Smooth muscle cell (in vitro differentiated cells): Measurements from ENCODE around the gene AATF. TPM values are rescaled to one million over a fixed set of nuclear protein-coding genes. Genes with fewer than 3 reads are reported as not detected.

Experiments used
- DNase-seq: peaks from one replicate; lab custom pipeline; 2025; ENCODE audit not compliant: unreplicated experiment; lab: John Stamatoyannopoulos, UW
- H2AFZ ChIP-seq: fragments of 200-600 bp; sonication (generic); 2 replicates; pipeline ENCODE4 v1.6.0; 2016; ENCODE audit warnings: antibody characterized with exemption, low read depth, mild to moderate bottlenecking
- H3F3A ChIP-seq: fragments of 200-600 bp; sonication (generic); 2 replicates; pipeline ENCODE4 v1.6.0; 2017; ENCODE audit warnings: antibody characterized with exemption, low read depth
- H3K27ac ChIP-seq: fragments of 200-600 bp; sonication (generic); 2 replicates; pipeline ENCODE4 v1.5.1; 2016; ENCODE audit warnings: low read depth, mild to moderate bottlenecking
- H3K27me3 ChIP-seq: fragments of 200-600 bp; sonication (generic); 2 replicates; pipeline ENCODE4 v1.6.1; 2016; ENCODE audit warnings: low read depth, mild to moderate bottlenecking
- H3K36me3 ChIP-seq: fragments of 200-600 bp; sonication (generic); 2 replicates; pipeline ENCODE4 v1.5.1; 2016; ENCODE audit warnings: low read depth
- H3K4me1 ChIP-seq: fragments of 200-600 bp; sonication (generic); 2 replicates; pipeline ENCODE4 v1.5.1; 2016; ENCODE audit warnings: low read depth
- H3K4me2 ChIP-seq: fragments of 200-600 bp; sonication (generic); 2 replicates; pipeline ENCODE4 v1.6.0; 2016; ENCODE audit warnings: mild to moderate bottlenecking
- H3K4me3 ChIP-seq: fragments of 200-600 bp; sonication (generic); 2 replicates; pipeline ENCODE4 v1.5.1; 2016; ENCODE audit warnings: mild to moderate bottlenecking
- H3K79me2 ChIP-seq: fragments of 200-600 bp; sonication (generic); 2 replicates; pipeline ENCODE4 v1.6.0; 2016; ENCODE audit warnings: low read depth, mild to moderate bottlenecking
- H3K9ac ChIP-seq: fragments of 200-600 bp; sonication (generic); 2 replicates; pipeline ENCODE4 v1.6.0; 2016; ENCODE audit warnings: low read depth
- H3K9me3 ChIP-seq: fragments of 200-600 bp; sonication (generic); replicated peaks from 2 replicates; pipeline ENCODE4 v1.5.1; 2016; ENCODE audit warnings: low read depth
- H4K20me1 ChIP-seq: fragments of 200-600 bp; sonication (generic); 2 replicates; pipeline ENCODE4 v1.6.0; 2016; ENCODE audit warnings: low read depth
- CTCF ChIP-seq: fragments of 200-600 bp; sonication (generic); IDR thresholded peaks from 2 replicates; pipeline ENCODE4 v1.5.1; 2017; ENCODE audit warnings: borderline replicate concordance, mild to moderate bottlenecking, antibody characterized with exemption; ENCODE audit not compliant: insufficient read depth, poor library complexity, severe bottlenecking
- WGBS: methylation state at CpG from one replicate; pipeline ENCODE4 v1.1.7; 2016; ENCODE audit warnings: low lambda C conversion rate; 5-methylcytosine and 5-hydroxymethylcytosine counted together
- polyA plus RNA-seq: library from polyadenylated mRNA; unstranded; fragments of >200 nt; fragmentation: Nextera tagmentation; extraction: Ambion mirVana; gene quantifications from 2 replicates; pipeline ENCODE4 v1.2.1, GENCODE V29; 2016
- total RNA-seq: library from RNA; depleted of rRNA; stranded (reverse); fragments of >200 nt; gene quantifications from 2 replicates; pipeline ENCODE4 v1.2.3, GENCODE V29; 2014

Gene AATF
- total and polyA plus RNA-seq, 2 experiments from 2014 or later = 18.5 to 38.0 TPM

GRCh38 chr17:36932694-36933511 lies 15.9 kb upstream of the AATF start:
- no peak for TF ChIP-seq CTCF
- H3K4me1 ChIP-seq = peaks cover 56% of the 10 kb centered on the region
- no peak overlapping the region for H3K27ac ChIP-seq
- 7% methylated on average over 39 of the region's 40 CpGs for WGBS
- H3K36me3 ChIP-seq = no peaks in the 10 kb centered on the region
- no peak overlapping the region for H3K9ac ChIP-seq
- H2AFZ ChIP-seq = no peak overlapping the region
- H3K4me2 ChIP-seq = no peak overlapping the region
- no peak for DNase-seq
- peaks cover 100% of the 10 kb centered on the region for H3K27me3 ChIP-seq
- peaks cover 15% of the 10 kb centered on the region for H4K20me1 ChIP-seq
- no peaks in the 10 kb centered on the region for H3K79me2 ChIP-seq
- no peak overlapping the region for H3K4me3 ChIP-seq
- no peaks in the 10 kb centered on the region for H3F3A ChIP-seq
- H3K9me3 ChIP-seq = no peaks in the 10 kb centered on the region

GRCh38 chr17:36933512-36934143 lies 15.1 kb upstream of the AATF start:
- H3K4me1 ChIP-seq = peaks cover 63% of the 10 kb centered on the region
- H3K27me3 ChIP-seq = peaks cover 100% of the 10 kb centered on the region
- WGBS = 6% methylated on average over 23 of the region's 23 CpGs
- peaks cover 15% of the 10 kb centered on the region for H4K20me1 ChIP-seq
- H3K79me2 ChIP-seq = no peaks in the 10 kb centered on the region
- DNase-seq = no peak
- no peak overlapping the region for H2AFZ ChIP-seq
- H3K4me3 ChIP-seq = no peak overlapping the region
- no peaks in the 10 kb centered on the region for H3K36me3 ChIP-seq
- no peak for TF ChIP-seq CTCF
- no peak overlapping the region for H3K27ac ChIP-seq
- no peaks in the 10 kb centered on the region for H3F3A ChIP-seq
- no peaks in the 10 kb centered on the region for H3K9me3 ChIP-seq
- peak overlapping the region; percentile 82 for H3K4me2 ChIP-seq
- no peak overlapping the region for H3K9ac ChIP-seq

- Histone ChIP-seq H3K9me3 (no peaks in the 10 kb centered on the region), H3F3A (no peaks in the 10 kb centered on the region), H3K4me1 (peaks cover 65% of the 10 kb centered on the region), H3K79me2 (no peaks in the 10 kb centered on the region), H2AFZ (no peak overlapping the region), H3K36me3 (no peaks in the 10 kb centered on the region), H3K27ac (no peak overlapping the region), H4K20me1 (peaks cover 15% of the 10 kb centered on the region), H3K4me2 (peak overlapping the region; percentile 82), H3K4me3 (no peak overlapping the region), H3K27me3 (peaks cover 100% of the 10 kb centered on the region), H3K9ac (no peak overlapping the region)
- no peak for DNase-seq
- no peak for TF ChIP-seq CTCF
- 2% methylated on average over 22 of the region's 26 CpGs for whole genome bisulfite sequencing
Measured at GRCh38 chr17:36934144-36934691, 14.5 kb upstream of the AATF start.
